HEK293 (cell line): Measurements from ENCODE around the gene GRM4.

Experiments
- CTCF ChIA-PET: fragments of 350-600 bp; formaldehyde crosslinking; extraction: SDS; loops from one replicate; lab custom pipeline; 2021; ENCODE audit warnings: antibody characterized with exemption; lab: Yijun Ruan, JAX
- POLR2A ChIA-PET: fragments of 300-600 bp; formaldehyde crosslinking; extraction: SDS; loops from one replicate; lab custom pipeline; 2020; ENCODE audit warnings: antibody characterized with exemption, inconsistent platforms; lab: Yijun Ruan, JAX
- H3K27ac ChIP-seq: fragments of 200-500 bp; sonication (Bioruptor generic); 2 replicates; pipeline ENCODE4 v1.5.1; 2014; ENCODE audit warnings: low read depth, low read length, control low read depth, inconsistent platforms; ENCODE audit errors: extremely low read depth
- H3K36me3 ChIP-seq, 2 experiments: fragments of 200-500 bp in 1 of 2; sonication (Bioruptor generic) in 1 of 2; 1 replicate in 1 of 2; 2 replicates in 1 of 2; pipeline ENCODE4 v1.5.1; 2014 to 2017; ENCODE audit warnings: inconsistent platforms in 2 of 2, low read length in 2 of 2; ENCODE audit not compliant: control insufficient read depth in 2 of 2, insufficient read depth in 1 of 2
- H3K4me1 ChIP-seq: fragments of 200-500 bp; sonication (Bioruptor generic); 2 replicates; pipeline ENCODE4 v1.5.1; 2014; ENCODE audit warnings: mild to moderate bottlenecking, low read length, inconsistent platforms; ENCODE audit not compliant: control insufficient read depth, insufficient read depth
- H3K4me3 ChIP-seq: 2 replicates; pipeline ENCODE4 v1.5.1; 2011; ENCODE audit warnings: low read depth, mild to moderate bottlenecking, control low read depth, low read length, moderate library complexity
- H3K9me3 ChIP-seq: fragments of 200-500 bp; sonication (Bioruptor generic); 2 replicates; pipeline ENCODE4 v1.5.1; 2014; ENCODE audit warnings: low read depth, low read length, inconsistent platforms; ENCODE audit not compliant: control insufficient read depth, insufficient read depth
- GLIS1 ChIP-seq: fragments of 450-650 bp; formaldehyde crosslinking; IDR thresholded peaks from 2 replicates; pipeline ENCODE4 v1.5.1; 2016; ENCODE audit warnings: missing biosample characterization, missing genetic modification characterization
- GLIS2 ChIP-seq: fragments of 450-650 bp; formaldehyde crosslinking; IDR thresholded peaks from 2 replicates; pipeline ENCODE4 v1.5.1; 2016; ENCODE audit warnings: missing biosample characterization, missing genetic modification characterization
- MZF1 ChIP-seq: fragments of 450-650 bp; formaldehyde crosslinking; IDR thresholded peaks from 2 replicates; pipeline ENCODE4 v1.5.1; 2017; ENCODE audit warnings: missing biosample characterization, missing genetic modification characterization, borderline replicate concordance
- PRDM10 ChIP-seq: fragments of 450-650 bp; formaldehyde crosslinking; IDR thresholded peaks from 2 replicates; pipeline ENCODE4 v1.5.1; 2016; ENCODE audit warnings: missing biosample characterization, missing genetic modification characterization
- YY1 ChIP-seq: fragments of 450-650 bp; formaldehyde crosslinking; IDR thresholded peaks from 2 replicates; pipeline ENCODE4 v1.5.1; 2018; ENCODE audit warnings: missing biosample characterization, missing genetic modification characterization
- ZBTB21 ChIP-seq: fragments of 450-650 bp; formaldehyde crosslinking; IDR thresholded peaks from 2 replicates; pipeline ENCODE4 v1.5.1; 2017; ENCODE audit warnings: missing biosample characterization, missing genetic modification characterization
- ZBTB48 ChIP-seq: fragments of 450-650 bp; formaldehyde crosslinking; IDR thresholded peaks from 2 replicates; pipeline ENCODE4 v1.5.1; 2016; ENCODE audit warnings: missing biosample characterization, missing genetic modification characterization
- ZEB2 ChIP-seq: fragments of 450-650 bp; formaldehyde crosslinking; IDR thresholded peaks from 2 replicates; pipeline ENCODE4 v1.5.1; 2016; ENCODE audit warnings: missing biosample characterization, missing genetic modification characterization
- ZFP69B ChIP-seq: fragments of 450-650 bp; formaldehyde crosslinking; IDR thresholded peaks from 2 replicates; pipeline ENCODE4 v1.5.1; 2016; ENCODE audit warnings: missing biosample characterization, missing genetic modification characterization
- ZIC2 ChIP-seq: fragments of 450-650 bp; formaldehyde crosslinking; IDR thresholded peaks from 2 replicates; pipeline ENCODE4 v1.5.1; 2016; ENCODE audit warnings: missing biosample characterization, missing genetic modification characterization
- ZNF146 ChIP-seq: fragments of 450-650 bp; formaldehyde crosslinking; IDR thresholded peaks from 2 replicates; pipeline ENCODE4 v1.5.1; 2016; ENCODE audit warnings: missing biosample characterization, missing genetic modification characterization
- ZNF169 ChIP-seq: fragments of 450-650 bp; formaldehyde crosslinking; IDR thresholded peaks from 2 replicates; pipeline ENCODE4 v1.5.1; 2016; ENCODE audit warnings: missing biosample characterization, missing genetic modification characterization
- ZNF223 ChIP-seq: fragments of 450-650 bp; formaldehyde crosslinking; IDR thresholded peaks from 2 replicates; pipeline ENCODE4 v1.5.1; 2016; ENCODE audit warnings: missing biosample characterization, missing genetic modification characterization
- ZNF239 ChIP-seq: fragments of 450-650 bp; formaldehyde crosslinking; IDR thresholded peaks from 2 replicates; pipeline ENCODE4 v1.5.1; 2016; ENCODE audit warnings: missing biosample characterization, missing genetic modification characterization
- ZNF248 ChIP-seq: fragments of 450-650 bp; formaldehyde crosslinking; IDR thresholded peaks from 2 replicates; pipeline ENCODE4 v1.5.1; 2017; ENCODE audit warnings: missing biosample characterization, missing genetic modification characterization
- ZNF280D ChIP-seq: fragments of 450-650 bp; formaldehyde crosslinking; IDR thresholded peaks from 2 replicates; pipeline ENCODE4 v1.5.1; 2016; ENCODE audit warnings: missing biosample characterization, missing genetic modification characterization
- ZNF501 ChIP-seq: fragments of 450-650 bp; formaldehyde crosslinking; IDR thresholded peaks from 2 replicates; pipeline ENCODE4 v1.5.1; 2016; ENCODE audit warnings: missing biosample characterization, missing genetic modification characterization
- ZNF513 ChIP-seq: fragments of 450-650 bp; IDR thresholded peaks from 2 replicates; pipeline ENCODE4 v1.5.1; 2018; ENCODE audit warnings: missing biosample characterization, missing genetic modification characterization
- ZNF560 ChIP-seq: fragments of 450-650 bp; formaldehyde crosslinking; IDR thresholded peaks from 2 replicates; pipeline ENCODE4 v1.5.1; 2017; ENCODE audit warnings: missing biosample characterization, missing genetic modification characterization, borderline replicate concordance
- ZNF626 ChIP-seq: fragments of 450-650 bp; sonication (Bioruptor Pico); formaldehyde crosslinking; IDR thresholded peaks from 2 replicates; pipeline ENCODE4 v1.5.1; 2018; ENCODE audit warnings: missing biosample characterization, missing genetic modification characterization, inconsistent platforms
- ZNF677 ChIP-seq: fragments of 450-650 bp; IDR thresholded peaks from 2 replicates; pipeline ENCODE4 v1.5.0; 2018; ENCODE audit warnings: missing biosample characterization, mild to moderate bottlenecking, missing genetic modification characterization, moderate library complexity
- ZNF768 ChIP-seq: fragments of 450-650 bp; formaldehyde crosslinking; IDR thresholded peaks from 2 replicates; pipeline ENCODE4 v1.5.1; 2018; ENCODE audit warnings: missing biosample characterization, mild to moderate bottlenecking, missing genetic modification characterization

GRM4 gene

GRCh38 chr6:34095136-34095505 lies 50.8 kb downstream of the GRM4 start:
- H3K9me3 ChIP-seq: no peaks in the 10 kb centered on the region
- no peak for TF ChIP-seq GLIS2
- no peak for TF ChIP-seq ZNF501 (tag by site-specific recombination)
- H3K27ac ChIP-seq: no peak overlapping the region
- H3K4me1 ChIP-seq: no peaks in the 10 kb centered on the region
- no peaks in the 10 kb centered on the region for H3K36me3 ChIP-seq
- H3K4me3 ChIP-seq: no peak overlapping the region
- ChIA-PET POLR2A (no interaction called here), CTCF (interaction anchor here (0.6 to 1.3 kb wide), 4 partner anchors 40 to 327 kb away, joined by 3 to 4 read pairs (median 3); no protein-coding TSS in a partner anchor)

- POLR2A ChIA-PET: no interaction called here
- no peaks in the 10 kb centered on the region for H3K4me1 ChIP-seq
- no peak overlapping the region for H3K4me3 ChIP-seq
- CTCF ChIA-PET: interaction anchor here (0.6 to 1.3 kb wide), 4 partner anchors 39 to 327 kb away, joined by 3 to 4 read pairs (median 3); no protein-coding TSS in a partner anchor
- no peaks in the 10 kb centered on the region for H3K9me3 ChIP-seq
- H3K36me3 ChIP-seq: no peaks in the 10 kb centered on the region
- peak; percentile 37; the same call in 1 of the 2 replicates for TF ChIP-seq GLIS2
- peak; percentile 97 for TF ChIP-seq GLIS1 (tag by site-specific recombination)
- peak; percentile 19; the same call in 1 of the 2 replicates for TF ChIP-seq PRDM10
- TF ChIP-seq ZNF560: no peak
- peak; percentile 74 for TF ChIP-seq ZIC2 (tag by site-specific recombination)
- no peak overlapping the region for H3K27ac ChIP-seq
Measured at GRCh38 chr6:34094474-34095135, 51.3 kb downstream of the GRM4 start.

GRCh38 chr6:34093854-34094430 lies 51.9 kb downstream of the GRM4 start:
- ChIA-PET CTCF (interaction anchor here (0.6 to 1.3 kb wide), 3 partner anchors 39 to 326 kb away, joined by 3 to 4 read pairs (median 3); no protein-coding TSS in a partner anchor), POLR2A (no interaction called here)
- no peak overlapping the region for H3K4me3 ChIP-seq
- H3K9me3 ChIP-seq: no peaks in the 10 kb centered on the region
- no peaks in the 10 kb centered on the region for H3K4me1 ChIP-seq
- H3K36me3 ChIP-seq: no peaks in the 10 kb centered on the region
- no peak overlapping the region for H3K27ac ChIP-seq
- TF ChIP-seq ZNF248 (tag by site-specific recombination) (no peak), ZNF677 (tag by site-specific recombination) (no peak), YY1 (tag by site-specific recombination) (no peak), ZEB2 (tag by site-specific recombination) (no peak), MZF1 (peak; percentile 94; the same call in 1 of the 2 replicates), ZNF223 (tag by site-specific recombination) (no peak), ZNF626 (no peak), ZNF146 (tag by site-specific recombination) (peak; percentile 99), ZBTB48 (tag by site-specific recombination) (no peak), ZNF513 (no peak), ZNF169 (tag by site-specific recombination) (no peak), ZFP69B (tag by site-specific recombination) (no peak), ZBTB21 (no peak), ZNF768 (tag by site-specific recombination) (no peak), ZNF239 (tag by site-specific recombination) (no peak), ZNF280D (tag by site-specific recombination) (0 out of 2 replicates have a peak, but pooled peaks have one; percentile 66)
